ENCODE measurements around the gene SRRM4. TPM values are rescaled to one million over a fixed set of nuclear protein-coding genes. Genes with fewer than 3 reads are reported as not detected.
A peak's percentile ranks its signal among the peaks of the same experiment; 100 is the strongest.
"Not testable (repeated sequence)": the region's sequence is repeated elsewhere in the genome, so short reads cannot be mapped to it uniquely, and the experiment has no call there.

Gene SRRM4
- total RNA-seq = 0.10 TPM

- DNase-seq = no peak
Measured at GRCh38 chr12:118981285-118982211, at the start of gene SRRM4. TSS of gene SRRM4 (plus strand) at chr12:118981541. CDS start at chr12:118981883, 342 bp downstream.

DNA sequence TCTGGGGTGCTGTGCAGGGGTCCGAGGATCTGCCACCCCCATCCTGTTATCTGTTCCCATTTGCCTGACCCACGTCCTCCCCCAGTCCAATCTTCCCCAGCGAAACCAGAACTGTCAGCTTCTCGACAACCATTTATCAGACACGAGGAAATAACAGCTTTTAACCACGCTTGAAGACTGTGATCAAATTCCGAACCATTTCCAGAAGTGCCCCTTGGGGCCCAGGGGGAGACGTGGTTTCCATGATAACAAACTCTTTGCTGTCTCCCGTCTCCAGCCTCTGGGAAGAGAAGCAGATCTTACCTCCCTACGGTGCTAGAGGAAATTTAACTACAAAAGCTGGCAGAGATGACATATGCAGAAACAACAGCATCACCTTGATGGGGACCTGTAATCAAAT, 35.1 kb upstream of the SRRM4 start:
- no peak for DNase-seq

DNA sequence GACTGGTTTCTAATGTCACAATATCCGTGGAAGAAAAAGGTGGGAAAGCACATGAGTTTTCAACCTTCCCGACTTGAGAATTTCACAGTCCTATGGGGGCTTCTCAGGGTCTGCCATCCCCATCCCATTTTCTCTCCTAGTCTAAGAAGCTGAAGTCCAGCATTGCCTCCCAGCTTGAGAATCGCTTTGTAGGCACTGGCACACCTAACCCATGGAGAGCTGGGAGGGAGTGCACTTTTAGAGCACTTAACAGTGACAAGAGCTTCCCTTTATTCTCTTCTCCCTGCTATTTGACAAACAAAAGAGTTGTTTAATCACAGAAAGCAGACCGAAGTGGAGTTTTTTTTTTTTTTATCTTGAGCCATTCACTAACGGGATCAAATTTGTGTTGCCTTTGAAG, 22.8 kb upstream of the SRRM4 start:
- DNase-seq = no peak

DNA sequence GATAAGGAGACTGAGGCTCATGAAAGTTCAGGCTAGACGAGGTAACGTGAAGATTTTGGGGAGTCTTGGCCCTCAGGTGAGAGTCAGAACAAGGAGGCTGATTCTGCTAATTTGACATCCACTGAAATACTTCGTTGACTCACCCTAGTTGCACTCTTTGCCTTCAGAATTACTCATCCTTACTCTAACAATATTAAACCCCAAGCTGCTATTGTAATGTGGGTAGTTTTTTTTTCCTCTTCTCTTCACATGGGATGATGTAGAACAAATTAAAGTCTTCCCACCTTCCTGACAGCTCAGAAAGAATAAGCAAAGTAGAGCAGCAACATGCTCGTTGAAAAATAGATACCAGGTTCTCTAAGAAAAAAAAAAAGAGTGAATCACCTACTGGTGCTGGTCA, 22.0 kb upstream of the SRRM4 start:
- DNase-seq = no peak

GRCh38 chr12:118959985-118960560, 21.3 kb upstream of the SRRM4 start:
- DNase-seq = no peak

DNA sequence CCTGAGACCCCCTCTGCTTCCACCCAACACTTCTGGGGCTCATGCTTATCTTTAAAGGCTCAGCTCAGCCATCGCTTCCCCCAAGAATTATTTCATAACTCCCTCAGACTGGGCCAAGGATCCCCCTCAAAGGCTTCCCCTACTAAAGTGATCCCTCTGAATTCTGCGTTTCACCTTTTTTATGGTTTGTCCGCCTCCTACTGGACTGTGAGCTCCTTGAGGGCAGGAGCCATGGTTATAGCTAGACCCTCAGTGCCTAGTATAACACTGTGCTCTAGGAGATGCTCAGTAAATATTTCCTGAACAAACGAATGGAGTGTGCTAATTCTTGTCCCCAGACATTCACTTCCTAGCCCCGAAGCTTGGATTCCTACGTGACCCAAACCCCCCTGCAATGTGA, 20.5 kb upstream of the SRRM4 start:
- DNase-seq = no peak

DNA sequence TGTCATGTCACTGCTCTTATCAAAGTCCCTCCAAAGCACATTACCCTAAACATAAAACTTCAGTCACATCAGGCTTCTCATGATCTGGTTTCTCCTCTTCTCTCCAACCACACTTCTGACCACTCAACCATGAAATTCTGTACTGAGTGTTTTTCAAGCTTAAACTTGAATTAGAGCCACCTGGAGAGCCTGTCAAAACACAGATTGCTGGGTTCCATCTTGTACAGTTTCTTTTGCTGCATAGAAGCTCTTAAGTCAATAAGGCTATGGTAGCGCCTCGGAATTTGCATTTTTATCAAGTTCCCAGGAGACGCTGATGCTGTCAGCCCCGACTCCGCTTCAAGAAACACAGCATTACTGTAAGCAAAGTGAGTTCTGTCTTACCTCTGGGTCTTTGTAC, 16.4 kb upstream of the SRRM4 start:
- no peak for DNase-seq

GRCh38 chr12:118970856-118971255, 10.5 kb upstream of the SRRM4 start:
- no peak for DNase-seq

- no peak for DNase-seq
Measured at GRCh38 chr12:118972982-118973381, 8.4 kb upstream of the SRRM4 start.

DNA sequence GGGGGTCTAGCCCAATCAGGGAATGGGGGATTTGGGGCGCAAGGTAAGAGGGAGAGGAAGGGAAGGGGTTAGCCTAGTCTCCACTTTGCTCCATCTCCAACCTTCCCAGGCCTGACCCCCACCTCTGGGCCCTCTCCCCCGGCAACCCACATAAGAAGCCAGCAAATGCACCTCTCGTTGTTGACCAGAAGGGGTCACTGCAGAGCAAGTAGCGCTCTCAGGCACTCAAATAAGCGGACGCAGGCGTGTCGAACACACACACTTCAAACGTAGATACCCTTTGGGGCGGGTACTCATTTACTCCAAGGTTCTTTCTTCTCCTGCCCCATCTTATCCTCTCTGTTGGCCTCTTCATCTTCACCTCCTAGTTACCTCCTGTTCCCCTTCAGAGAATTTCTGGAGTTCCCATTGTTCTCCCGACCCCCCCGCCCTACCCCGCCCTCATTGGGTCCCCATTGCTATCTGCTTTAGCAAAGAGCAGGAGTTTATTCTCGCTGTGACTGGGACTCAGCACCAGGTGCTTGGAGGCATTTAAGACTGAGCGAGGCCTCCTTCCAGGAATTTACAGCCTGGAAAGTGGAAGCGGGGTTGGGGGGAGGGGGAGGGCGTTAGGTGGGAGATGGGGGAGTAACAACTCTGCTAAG, 1.5 kb upstream of the SRRM4 start:
- no peak for DNase-seq

- DNase-seq = no peak
Measured at GRCh38 chr12:118980407-118981014, 830 bp upstream of the SRRM4 start.

GRCh38 chr12:118982302-118982701, 961 bp downstream of the SRRM4 start:
- no peak for DNase-seq

GRCh38 chr12:118982984-118983761, 1.8 kb downstream of the SRRM4 start:
- no peak for DNase-seq

DNA sequence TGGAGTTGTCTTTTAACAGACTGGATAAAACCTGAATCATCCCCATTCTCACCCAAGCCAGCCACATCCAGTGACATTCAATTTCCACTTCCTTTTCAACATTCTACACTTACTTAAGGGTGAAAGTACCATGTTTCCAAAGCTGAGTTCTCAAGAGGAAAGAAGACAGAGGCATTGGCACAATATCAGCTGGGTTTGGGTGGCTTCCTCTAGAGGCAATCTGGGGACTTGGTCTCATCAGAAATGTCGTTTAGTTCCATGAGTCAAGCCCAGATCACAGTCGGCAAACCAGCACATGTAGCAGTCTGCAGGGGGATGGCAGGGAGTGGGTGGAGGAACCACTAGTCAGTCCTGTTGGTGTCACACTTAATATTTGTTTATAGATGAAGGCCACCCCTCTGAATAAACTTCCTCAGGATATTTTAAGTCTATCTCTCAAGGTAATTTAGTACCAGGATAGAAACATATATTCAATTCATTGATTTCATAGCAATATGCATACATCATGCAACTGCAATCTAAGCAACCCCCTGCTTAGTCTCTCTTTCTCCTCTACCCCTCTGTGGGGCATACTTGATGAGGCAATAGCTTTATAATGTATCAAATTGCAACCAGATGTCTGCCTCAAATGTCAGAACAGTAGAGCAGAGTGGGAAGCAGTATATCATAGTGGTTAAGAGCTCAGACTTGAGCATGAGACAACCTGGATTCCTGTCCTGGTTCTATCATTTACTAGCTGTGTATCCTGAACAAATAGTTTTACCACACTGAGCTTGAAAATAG, 3.0 kb downstream of the SRRM4 start:
- no peak for DNase-seq

DNA sequence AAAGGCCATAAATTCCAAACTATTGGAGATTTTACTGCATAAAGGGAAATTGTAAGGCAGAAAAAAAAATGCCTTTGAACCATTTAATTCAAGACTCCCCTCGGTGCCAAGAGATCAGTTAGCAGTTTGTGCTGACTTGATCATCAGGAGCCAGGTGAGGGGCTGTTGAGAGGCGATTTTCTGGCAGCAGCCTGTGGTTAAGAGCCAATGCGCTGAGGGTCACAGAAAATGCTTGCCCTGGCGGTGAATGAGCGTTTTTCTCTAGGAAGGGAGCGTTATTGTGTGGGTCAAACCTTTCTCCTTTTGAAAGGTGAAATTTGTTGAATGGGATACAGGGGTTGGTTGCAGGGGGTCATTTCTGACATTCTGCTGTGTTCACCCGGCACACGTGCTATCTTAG, 4.7 kb downstream of the SRRM4 start:
- no peak for DNase-seq

DNA sequence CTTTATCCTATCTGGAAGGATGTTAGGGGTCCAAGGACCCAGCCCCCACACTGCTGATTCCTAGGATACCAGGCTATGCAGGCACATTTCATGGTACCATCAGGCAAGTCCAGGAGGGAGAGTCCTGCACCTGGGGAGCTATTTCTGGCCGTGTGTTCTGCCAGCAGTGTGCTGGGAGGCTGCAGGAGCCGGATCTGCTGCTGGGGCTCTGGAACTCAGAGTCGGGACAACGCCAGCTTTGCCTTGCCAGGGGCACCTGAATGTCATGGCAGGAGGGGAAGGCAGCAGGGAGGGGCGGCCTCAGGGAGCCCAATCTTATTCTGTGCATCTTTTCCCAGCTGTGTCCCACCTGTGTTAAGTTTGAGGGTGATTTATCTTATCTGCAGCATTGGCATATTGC, 17.8 kb downstream of the SRRM4 start:
- no peak for DNase-seq

GRCh38 chr12:119005085-119005484, 23.7 kb downstream of the SRRM4 start:
- no peak for DNase-seq

DNA sequence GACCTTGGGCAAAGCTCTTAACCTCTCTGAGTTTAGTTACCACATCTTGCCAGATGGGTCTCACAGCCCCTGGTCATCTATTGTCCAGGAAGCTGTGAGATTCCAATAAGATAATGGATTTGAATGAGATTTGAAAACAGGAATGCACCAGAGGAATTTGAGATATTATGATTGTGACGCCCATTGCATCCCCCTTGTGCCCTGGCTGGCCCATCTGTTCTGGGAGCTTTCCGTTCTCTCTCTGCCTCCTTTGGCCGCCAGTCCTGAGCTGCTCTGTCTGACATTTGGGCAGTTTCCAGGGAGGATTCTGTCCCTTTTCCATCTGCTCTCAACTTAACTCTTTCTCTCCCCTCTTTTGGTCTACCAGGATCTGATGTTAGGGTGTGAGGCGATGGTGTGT, 24.6 kb downstream of the SRRM4 start:
- no peak for DNase-seq

- no peak for DNase-seq
Measured at GRCh38 chr12:119006746-119007145, 25.4 kb downstream of the SRRM4 start.

DNA sequence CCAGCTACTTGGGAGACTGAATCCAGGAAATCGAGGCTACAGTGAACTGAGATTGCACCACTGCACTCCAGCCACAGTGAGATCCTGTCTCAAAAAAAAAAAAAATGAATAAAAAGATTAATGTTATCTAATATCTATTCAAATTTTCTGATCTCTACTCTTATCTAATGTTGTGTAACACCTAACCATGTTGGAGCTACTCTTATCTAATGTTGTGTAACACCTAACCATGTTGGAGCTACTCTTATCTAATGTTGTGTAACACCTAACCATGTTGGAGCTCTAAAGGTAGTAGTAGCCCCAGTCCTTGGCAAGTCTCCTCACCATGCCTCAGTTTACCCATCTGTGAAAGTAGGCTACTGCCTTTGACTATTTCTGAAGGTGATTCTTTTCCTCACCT, 26.9 kb downstream of the SRRM4 start:
- DNase-seq = not testable (repeated sequence)

DNA sequence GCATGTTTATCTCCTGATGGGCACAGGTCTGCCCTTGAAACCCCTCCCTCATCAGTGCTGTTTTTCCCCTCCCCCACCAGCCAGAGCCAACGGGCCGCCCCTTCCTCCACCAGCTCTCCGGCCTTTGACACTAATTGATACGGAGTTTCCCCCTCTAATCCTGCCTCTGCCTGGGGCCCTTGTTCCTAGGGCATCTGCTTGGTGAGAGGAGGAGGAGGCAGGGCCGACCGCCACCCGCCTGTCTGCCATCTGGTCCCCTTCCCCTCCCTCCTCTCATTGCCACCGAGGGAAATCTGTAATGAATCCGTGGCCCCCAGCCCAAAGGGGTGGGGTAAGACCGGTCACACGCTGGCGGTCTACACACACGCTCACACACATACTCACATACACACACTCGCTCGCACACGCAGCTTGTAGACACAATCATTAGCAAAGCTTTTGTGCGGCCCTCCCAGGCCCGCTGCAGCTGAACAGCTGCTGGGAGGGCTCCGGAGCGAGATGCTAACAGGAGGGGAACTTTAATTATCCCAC, 27.4 kb downstream of the SRRM4 start:
- DNase-seq = peak; percentile 58
